Suprapubic skin (tissue), 4 donors: ENCODE measurements around the gene KCNJ13. TPM values are rescaled to one million over a fixed set of nuclear protein-coding genes. Genes with fewer than 3 reads are reported as not detected.

Experiments used
- DNase-seq, 2 donors: peaks; one replicate each; pipeline ENCODE4 v3.0.0-alpha.2; 2019; ENCODE audit warnings: low spot score in 2 of 2
- H3K27ac ChIP-seq: fragments of 200-600 bp; sonication (generic); one replicate; pipeline ENCODE4 v1.5.1; 2019
- H3K27me3 ChIP-seq: fragments of 200-600 bp; sonication (generic); one replicate; pipeline ENCODE4 v1.5.1; 2019
- H3K36me3 ChIP-seq: fragments of 200-600 bp; sonication (generic); one replicate; pipeline ENCODE4 v1.5.1; 2019
- H3K4me1 ChIP-seq: fragments of 200-600 bp; sonication (generic); one replicate; pipeline ENCODE4 v1.5.1; 2019
- H3K4me3 ChIP-seq: fragments of 200-600 bp; sonication (generic); one replicate; pipeline ENCODE4 v1.5.1; 2019; ENCODE audit warnings: mild to moderate bottlenecking
- H3K9me3 ChIP-seq: fragments of 200-600 bp; sonication (generic); one replicate; pipeline ENCODE4 v1.5.1; 2019
- EP300 ChIP-seq: sonication (generic); formaldehyde crosslinking; IDR thresholded peaks from one replicate; pipeline ENCODE4 v1.6.1; 2017; ENCODE audit warnings: antibody characterized with exemption
- POLR2A ChIP-seq, 2 donors: fragments of 450-650 bp; IDR thresholded peaks; one replicate each; pipeline ENCODE4 v1.6.1; 2017; ENCODE audit warnings: antibody characterized with exemption in 2 of 2, mild to moderate bottlenecking in 2 of 2, moderate library complexity in 2 of 2
- POLR2AphosphoS5 ChIP-seq, 3 donors: sonication (generic); formaldehyde crosslinking; IDR thresholded peaks; one replicate each; pipeline ENCODE4 v1.6.1; 2017; ENCODE audit warnings: antibody characterized with exemption in 3 of 3
- WGBS: methylation state at CpG from one replicate; pipeline ENCODE4 v1.1.5; 2018; 5-methylcytosine and 5-hydroxymethylcytosine counted together
- total RNA-seq, 4 donors: library from RNA; depleted of rRNA; stranded (reverse); fragments of >200 nt; gene quantifications; one replicate each; pipeline ENCODE4 v1.1.0, GENCODE V29; 2016
- TF ChIP-seq, protein P1 (sequence below), 2 donors: fragments of 200-600 bp in 1 of 2; fragments of 450-650 bp in 1 of 2; sonication (generic) in 1 of 2; IDR thresholded peaks; one replicate each; pipeline ENCODE4 v1.5.1; 2016 to 2019; ENCODE audit warnings: antibody characterized with exemption in 2 of 2, mild to moderate bottlenecking in 1 of 2, moderate library complexity in 1 of 2

Gene KCNJ13
- total RNA-seq, 4 donors from 2014 or later = 1.6 to 5.9 (median 3.8) TPM

DNA sequence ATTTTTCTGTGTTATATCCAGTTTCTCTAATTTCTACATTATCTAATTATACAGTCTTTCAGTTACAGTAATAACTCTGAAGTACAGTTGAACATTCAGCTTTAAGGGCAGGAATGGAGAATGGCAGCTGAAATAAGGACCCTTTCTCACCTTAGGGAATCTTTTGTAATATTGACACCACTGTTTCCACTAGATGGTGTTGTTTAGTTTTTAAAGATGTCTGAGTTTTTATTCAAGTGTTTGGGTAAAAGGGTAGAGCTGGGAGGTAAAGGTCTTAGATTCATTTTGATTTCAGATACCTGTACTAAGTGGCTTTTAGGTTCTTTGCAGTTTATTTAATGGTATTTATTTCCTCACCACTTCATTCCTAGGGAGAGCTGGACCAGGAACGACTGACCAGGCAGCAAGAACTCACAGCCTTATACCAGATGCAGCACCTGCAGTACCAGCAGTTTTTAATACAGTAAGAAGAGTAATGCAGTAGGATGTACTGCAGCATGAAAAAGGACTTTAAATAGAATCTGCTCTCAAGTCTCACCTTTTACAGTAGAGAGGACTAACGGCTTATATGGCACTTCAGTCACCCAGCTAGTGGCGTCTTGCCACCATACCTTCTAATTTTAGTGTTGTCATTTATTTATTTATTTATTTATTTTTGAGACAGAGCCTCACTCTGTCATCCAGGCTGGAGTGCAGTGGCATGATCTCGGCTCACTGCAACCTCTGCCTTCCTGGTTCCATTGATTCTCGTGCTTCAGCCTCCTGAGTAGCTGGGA, 33.2 kb upstream of the KCNJ13 start:
- TF ChIP-seq, protein P1, sequence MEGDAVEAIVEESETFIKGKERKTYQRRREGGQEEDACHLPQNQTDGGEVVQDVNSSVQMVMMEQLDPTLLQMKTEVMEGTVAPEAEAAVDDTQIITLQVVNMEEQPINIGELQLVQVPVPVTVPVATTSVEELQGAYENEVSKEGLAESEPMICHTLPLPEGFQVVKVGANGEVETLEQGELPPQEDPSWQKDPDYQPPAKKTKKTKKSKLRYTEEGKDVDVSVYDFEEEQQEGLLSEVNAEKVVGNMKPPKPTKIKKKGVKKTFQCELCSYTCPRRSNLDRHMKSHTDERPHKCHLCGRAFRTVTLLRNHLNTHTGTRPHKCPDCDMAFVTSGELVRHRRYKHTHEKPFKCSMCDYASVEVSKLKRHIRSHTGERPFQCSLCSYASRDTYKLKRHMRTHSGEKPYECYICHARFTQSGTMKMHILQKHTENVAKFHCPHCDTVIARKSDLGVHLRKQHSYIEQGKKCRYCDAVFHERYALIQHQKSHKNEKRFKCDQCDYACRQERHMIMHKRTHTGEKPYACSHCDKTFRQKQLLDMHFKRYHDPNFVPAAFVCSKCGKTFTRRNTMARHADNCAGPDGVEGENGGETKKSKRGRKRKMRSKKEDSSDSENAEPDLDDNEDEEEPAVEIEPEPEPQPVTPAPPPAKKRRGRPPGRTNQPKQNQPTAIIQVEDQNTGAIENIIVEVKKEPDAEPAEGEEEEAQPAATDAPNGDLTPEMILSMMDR (IDR thresholded peaks at IDR 0.05) = no peak
- TF ChIP-seq POLR2A (IDR thresholded peaks at IDR 0.05) (no peak), POLR2AphosphoS5 (IDR thresholded peaks at IDR 0.05) (no peak), EP300 (no peak)
- peaks cover 80% of the 10 kb centered on the region for H3K36me3 ChIP-seq
- no peak overlapping the region for H3K27ac ChIP-seq
- H3K9me3 ChIP-seq = no peaks in the 10 kb centered on the region
- H3K27me3 ChIP-seq = no peaks in the 10 kb centered on the region
- H3K4me1 ChIP-seq = no peaks in the 10 kb centered on the region
- 92% methylated on average over 5 of the region's 5 CpGs for WGBS
- no peak overlapping the region for H3K4me3 ChIP-seq
- DNase-seq = no peak

DNA sequence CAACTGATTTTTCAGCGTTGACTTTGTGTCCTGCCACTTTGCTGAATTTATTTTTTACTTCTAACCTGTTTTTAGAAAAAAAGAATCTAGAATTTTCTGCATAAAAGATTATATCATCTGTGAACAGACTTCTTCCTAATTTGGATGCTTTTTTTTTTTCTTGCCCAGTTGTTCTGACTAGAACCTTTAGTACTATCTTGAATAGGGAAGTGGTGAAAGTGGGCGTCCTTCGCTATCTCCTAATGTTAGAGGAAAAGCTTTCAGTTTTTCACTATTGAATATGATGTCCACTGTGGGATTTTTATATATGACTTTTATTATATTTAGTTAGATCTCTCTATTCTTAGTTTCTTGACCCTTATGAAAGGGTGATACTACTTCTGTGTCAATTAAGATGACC, 25.7 kb upstream of the KCNJ13 start:
- Histone ChIP-seq H3K27me3 (no peaks in the 10 kb centered on the region), H3K4me3 (no peak overlapping the region), H3K36me3 (peaks cover 49% of the 10 kb centered on the region), H3K4me1 (no peaks in the 10 kb centered on the region), H3K27ac (no peak overlapping the region), H3K9me3 (peaks cover 3% of the 10 kb centered on the region)
- TF ChIP-seq POLR2A (IDR thresholded peaks at IDR 0.05) = no peak
- DNase-seq = no peak
- 92% methylated on average over 3 of the region's 3 CpGs for WGBS

DNA sequence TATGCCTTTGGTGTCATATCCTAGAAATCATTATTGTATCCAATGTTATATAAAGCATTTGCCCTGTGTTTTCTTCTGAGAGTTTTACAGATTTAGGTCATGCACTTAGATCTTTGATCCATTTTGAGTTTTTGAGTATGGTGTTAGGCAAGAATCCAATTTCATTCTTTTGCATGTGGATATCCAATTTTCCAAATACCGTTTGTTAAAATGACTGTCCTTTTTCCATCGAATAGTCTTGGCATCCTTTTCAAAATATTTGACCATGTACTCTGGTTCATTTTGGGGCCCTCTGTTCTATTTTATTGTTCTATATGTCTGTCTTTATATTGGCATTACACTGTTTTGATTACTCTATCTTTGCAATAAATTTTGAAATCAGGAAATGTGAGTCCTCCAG, 23.8 kb upstream of the KCNJ13 start:
- H3K27me3 ChIP-seq = no peaks in the 10 kb centered on the region
- H3K27ac ChIP-seq = no peak overlapping the region
- H3K4me3 ChIP-seq = no peak overlapping the region
- H3K9me3 ChIP-seq = peaks cover 3% of the 10 kb centered on the region
- TF ChIP-seq POLR2AphosphoS5 (IDR thresholded peaks at IDR 0.05) (no peak), EP300 (no peak), POLR2A (IDR thresholded peaks at IDR 0.05) (no peak)
- TF ChIP-seq, protein P1 (IDR thresholded peaks at IDR 0.05) = no peak
- peaks cover 55% of the 10 kb centered on the region for H3K36me3 ChIP-seq
- DNase-seq = no peak
- no peaks in the 10 kb centered on the region for H3K4me1 ChIP-seq
- WGBS = 75% methylated on average over 2 of the region's 2 CpGs

DNA sequence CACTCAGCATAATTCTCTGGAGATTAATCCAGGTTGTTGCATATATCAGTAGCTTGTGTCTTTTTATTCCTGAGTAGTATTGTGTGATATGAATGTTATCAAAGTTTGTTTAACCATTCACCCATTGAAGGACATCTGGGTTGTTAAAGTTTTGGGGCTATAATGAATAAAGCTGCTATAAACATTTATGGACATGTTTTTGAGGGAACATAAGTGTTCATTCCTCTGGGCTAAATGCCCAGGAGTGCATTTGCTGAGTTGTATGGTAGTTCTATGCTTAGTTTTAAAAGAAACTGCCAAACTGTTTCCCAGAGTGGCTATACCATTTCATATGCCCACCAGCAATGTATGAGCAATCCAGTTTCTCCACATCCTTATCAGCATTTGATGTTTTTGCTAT, 21.8 kb upstream of the KCNJ13 start:
- TF ChIP-seq EP300 = no peak
- no peak for TF ChIP-seq POLR2A (IDR thresholded peaks at IDR 0.05)
- TF ChIP-seq, protein P1 (IDR thresholded peaks at IDR 0.05) = no peak
- no peak for TF ChIP-seq POLR2AphosphoS5 (IDR thresholded peaks at IDR 0.05)
- H3K4me1 ChIP-seq = no peaks in the 10 kb centered on the region
- no peak overlapping the region for H3K4me3 ChIP-seq
- H3K27me3 ChIP-seq = no peaks in the 10 kb centered on the region
- H3K9me3 ChIP-seq = peaks cover 3% of the 10 kb centered on the region
- DNase-seq = no peak
- peaks cover 70% of the 10 kb centered on the region for H3K36me3 ChIP-seq
- no peak overlapping the region for H3K27ac ChIP-seq

DNA sequence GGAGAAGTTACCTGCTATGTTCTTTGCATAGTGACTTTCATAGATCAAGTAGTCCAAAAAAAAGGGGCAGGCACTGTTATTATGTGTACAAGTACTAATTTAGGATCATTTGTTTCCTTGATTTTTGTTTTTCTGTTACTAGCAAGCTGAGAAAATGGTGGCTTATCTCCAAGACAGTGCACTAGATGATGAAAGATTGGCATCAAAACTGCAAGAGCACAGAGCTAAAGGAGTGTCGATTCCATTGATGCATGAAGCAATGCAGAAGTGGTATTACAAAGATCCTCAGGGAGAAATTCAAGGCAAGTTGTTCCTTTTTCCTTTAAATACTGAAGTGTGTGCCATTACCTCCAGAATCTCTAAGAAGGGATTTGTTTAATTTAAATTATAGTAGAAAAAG, 19.6 kb upstream of the KCNJ13 start:
- no peak overlapping the region for H3K27ac ChIP-seq
- TF ChIP-seq, protein P1 (IDR thresholded peaks at IDR 0.05) = no peak
- TF ChIP-seq POLR2AphosphoS5 (IDR thresholded peaks at IDR 0.05) (no peak), EP300 (no peak), POLR2A (IDR thresholded peaks at IDR 0.05) (no peak)
- DNase-seq = no peak
- WGBS = 75% methylated on average over 1 of the region's 1 CpG
- H3K36me3 ChIP-seq = peaks cover 71% of the 10 kb centered on the region
- no peak overlapping the region for H3K4me3 ChIP-seq
- no peaks in the 10 kb centered on the region for H3K9me3 ChIP-seq
- H3K27me3 ChIP-seq = no peaks in the 10 kb centered on the region
- no peaks in the 10 kb centered on the region for H3K4me1 ChIP-seq
